Mammary epithelial cell (primary cell): ENCODE measurements around the gene FAF2.

Experiments
- CTCF ChIP-seq, 2 donors: IDR thresholded peaks in 1 of 2; conservative IDR thresholded peaks in 1 of 2; 2 replicates each; pipeline ENCODE4 v1.5.1; 2011 to 2012; ENCODE audit warnings: inconsistent platforms in 2 of 2, low read length in 2 of 2, mild to moderate bottlenecking in 2 of 2, control low read depth in 1 of 2, low read depth in 1 of 2; ENCODE audit not compliant: insufficient read depth in 1 of 2; ENCODE audit errors: extremely low read depth in 1 of 2
- EZH2 ChIP-seq: IDR thresholded peaks from 2 replicates; pipeline ENCODE4 v1.6.1; 2012; ENCODE audit warnings: low read length, inconsistent platforms, borderline replicate concordance

DNA sequence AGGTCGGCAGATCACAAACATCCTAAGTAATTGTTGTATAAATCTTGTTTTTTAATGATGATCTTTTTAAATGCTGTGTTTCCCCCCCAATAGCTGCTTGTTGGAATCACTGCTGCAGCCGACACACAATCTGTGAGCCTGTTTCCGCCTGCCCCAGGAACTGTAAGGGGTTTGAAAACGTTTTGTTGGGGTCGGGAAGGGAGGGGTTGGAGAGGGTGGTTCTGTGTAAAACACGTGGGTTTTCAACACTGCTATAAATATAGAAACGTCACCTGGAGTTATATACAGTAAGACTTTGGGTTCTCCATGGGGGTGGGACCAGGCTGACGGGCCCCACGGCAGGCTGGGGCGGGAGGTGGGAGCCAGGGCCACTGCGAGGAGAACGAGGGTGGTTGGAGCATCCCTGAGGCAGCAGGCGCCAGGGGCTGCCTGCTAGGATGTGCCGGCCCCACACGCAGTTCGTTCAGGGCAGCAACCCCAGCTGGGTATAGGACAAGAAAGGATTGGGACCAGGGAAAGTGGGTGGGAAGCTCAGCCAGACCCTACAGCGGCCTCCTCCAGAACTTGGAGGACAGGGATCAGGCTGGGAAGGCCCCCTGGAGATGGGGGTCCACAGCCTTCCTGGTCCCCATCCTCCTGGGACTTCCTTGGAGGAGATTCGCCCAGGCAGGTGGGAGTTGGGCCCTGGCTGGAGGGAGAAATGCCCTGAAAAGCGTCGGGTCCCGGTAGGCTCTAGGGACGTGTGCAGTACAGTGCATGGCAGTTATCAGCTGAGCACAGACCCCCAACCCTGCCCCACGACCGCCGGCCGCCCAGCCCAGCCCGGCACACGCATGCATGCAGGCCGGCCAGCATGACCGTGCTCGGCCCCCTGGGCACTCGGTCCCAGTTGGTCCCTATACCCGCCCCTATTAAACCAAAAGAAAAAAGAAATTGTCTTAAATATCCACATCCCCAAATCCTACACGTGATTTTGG is 79.3 kb downstream of the FAF2 start:
- TF ChIP-seq CTCF (conservative IDR thresholded peaks at IDR 0.05 in 1 of 2, IDR thresholded peaks at IDR 0.05 in 1 of 2; ENCODE audit: extremely low read depth in 1 of 2, insufficient read depth in 1 of 2, low read depth in 1 of 2, low read length in 2 of 2): no peak
- no peak for TF ChIP-seq EZH2
